ENCODE data around the gene SERPINB2.
"Not testable (repeated sequence)": the region's sequence is repeated elsewhere in the genome, so short reads cannot be mapped to it uniquely, and the experiment has no call there.

Gene SERPINB2

DNA sequence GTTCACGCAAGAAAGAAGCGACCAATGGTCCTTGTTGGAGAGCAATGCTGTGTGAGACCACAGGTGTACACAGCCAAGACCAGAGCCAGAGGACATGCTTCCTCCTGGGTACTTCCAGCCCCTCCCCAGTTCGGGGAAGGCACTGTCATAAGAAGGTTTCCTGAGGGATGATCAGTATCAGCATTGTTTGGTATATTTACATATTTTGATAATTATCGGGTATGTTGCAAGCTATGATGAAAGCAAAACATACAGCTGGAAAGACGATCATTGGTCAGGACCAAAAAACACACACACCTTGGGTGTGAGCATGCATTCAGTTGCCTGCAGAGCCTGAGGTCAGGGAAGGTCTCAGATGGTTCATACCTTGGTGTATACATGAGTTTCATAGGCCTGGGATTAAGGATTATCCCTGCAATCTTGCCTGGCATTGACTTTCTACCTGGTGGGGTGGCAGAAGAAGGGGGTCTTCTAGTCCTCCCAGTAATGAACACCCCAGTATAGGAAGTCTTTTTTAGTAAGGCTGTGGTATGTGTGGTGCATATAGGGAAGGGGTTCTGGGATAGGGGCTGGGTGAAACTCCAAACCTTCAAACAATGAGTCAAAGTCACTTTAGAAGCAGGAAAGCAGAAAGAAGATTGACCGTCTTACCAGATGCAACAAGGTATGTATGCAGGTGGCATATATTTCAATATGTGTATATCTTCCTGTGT, 2.9 kb downstream of the SERPINB2 start:
- DNase-seq, result no peak

GRCh38 chr18:63890950-63891304, 3.4 kb downstream of the SERPINB2 start:
- no peak for DNase-seq

GRCh38 chr18:63892566-63892965, 5.1 kb downstream of the SERPINB2 start:
- no peak for DNase-seq

- DNase-seq, result no peak
These were observed 6.7 kb downstream of the SERPINB2 start for GRCh38 chr18:63894106-63894772.

DNA sequence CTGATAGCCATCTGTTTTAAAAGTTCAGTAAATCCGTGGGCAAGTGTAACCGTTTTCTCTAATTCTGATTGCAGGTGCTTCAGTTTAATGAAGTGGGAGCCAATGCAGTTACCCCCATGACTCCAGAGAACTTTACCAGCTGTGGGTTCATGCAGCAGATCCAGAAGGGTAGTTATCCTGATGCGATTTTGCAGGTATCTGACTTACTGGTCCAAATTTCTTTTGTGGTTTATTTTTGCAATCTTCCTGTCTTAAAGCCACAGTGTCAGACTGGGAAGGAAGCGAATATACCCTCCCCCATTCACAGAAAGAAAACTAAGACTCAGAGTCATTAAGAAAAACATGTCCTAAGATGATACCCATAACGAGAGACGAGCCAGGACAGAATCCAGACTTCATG, 7.7 kb downstream of the SERPINB2 start:
- no peak for DNase-seq

GRCh38 chr18:63897072-63897471, 9.6 kb downstream of the SERPINB2 start:
- DNase-seq, result no peak

DNA sequence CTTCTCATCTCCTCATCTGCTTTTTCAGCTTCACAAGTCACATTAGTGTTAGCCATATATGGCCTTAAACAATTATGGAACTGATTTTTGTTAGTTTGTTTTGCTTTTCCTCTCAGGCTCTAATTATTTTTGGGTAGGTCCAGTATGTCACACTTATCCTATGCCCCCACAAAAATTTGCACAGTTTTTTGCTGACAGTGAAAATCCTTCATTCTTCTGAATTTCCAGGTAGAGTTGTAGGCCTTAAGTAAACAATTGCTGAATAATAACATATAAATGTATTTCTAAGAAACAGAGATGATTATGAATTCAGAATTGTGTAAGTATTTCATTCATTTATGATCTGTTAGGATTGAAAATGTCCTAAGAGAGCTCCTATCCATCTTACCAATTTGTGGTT, 11.7 kb downstream of the SERPINB2 start:
- DNase-seq, result no peak

DNA sequence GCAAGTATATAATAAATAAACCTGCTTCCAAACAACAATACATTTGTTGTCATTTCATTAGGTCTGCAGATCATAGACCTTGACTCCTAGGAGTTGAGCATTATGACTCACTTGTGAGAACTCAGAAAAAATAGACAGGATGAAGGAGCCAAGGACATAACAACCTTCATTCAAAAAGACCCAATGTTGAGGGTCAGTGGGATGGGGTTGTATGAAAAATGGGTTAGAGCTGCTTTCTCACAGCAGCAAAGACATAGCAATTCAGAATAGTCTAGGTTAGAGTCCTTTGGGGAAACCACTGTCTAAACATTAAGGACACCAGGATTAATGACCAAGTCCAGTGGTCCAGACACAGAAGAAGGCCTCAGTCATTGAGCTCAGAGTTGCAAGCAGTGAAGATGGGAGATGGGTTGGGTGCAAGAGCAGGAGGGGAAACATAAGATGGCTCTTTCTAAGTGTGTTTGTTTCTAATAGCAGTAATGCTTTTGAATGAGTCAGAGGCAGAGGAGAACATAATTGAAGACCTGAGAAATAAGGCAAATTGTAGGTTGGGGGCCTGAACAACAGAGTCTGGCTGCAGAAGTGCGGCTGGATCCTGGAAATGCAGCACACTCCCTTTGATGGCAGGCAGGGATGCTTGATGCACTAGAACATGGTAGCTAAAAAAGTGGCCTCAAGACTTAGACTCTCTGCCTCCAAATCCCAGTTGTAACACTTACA, 16.5 kb downstream of the SERPINB2 start:
- no peak for DNase-seq

- DNase-seq, result no peak
These were observed 17.2 kb downstream of the SERPINB2 start for GRCh38 chr18:63904694-63905093.

DNA sequence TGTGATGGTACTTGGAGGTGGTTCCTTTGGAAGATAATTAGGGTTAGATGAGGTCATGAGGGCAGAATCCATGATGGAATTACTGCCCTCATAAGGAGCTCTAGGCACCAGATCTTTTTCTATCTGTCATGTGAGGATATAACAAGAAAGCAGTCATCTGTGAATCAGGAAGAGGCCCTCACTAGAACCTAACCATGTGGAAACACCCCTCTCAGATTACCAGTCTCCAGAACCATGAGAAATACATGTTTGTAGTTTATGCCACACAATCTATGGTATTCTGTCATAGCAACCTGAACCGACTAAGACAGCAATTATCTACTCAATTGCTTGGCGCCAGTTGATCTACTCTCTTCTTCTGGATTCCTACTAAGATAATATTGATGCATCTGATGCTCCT, 17.9 kb downstream of the SERPINB2 start:
- no peak for DNase-seq

DNA sequence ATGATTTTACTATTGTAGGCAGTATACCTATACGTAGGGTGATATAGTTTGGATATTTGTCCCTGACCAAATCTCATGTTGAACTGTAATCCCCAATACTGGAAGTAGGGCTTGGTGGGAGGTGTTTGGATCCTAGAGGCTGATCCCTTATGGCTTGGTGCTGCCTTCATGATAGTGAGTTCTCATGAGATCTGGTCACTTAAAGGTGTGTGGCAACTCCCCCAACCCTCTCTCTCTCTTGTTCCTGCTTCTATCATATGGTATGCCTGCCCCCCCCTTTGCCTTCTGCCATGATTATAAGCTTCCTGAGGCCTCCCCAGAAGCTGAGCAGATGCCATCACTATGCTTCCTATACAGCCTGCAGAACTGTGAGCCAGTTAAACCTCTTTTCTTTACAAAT, 18.6 kb downstream of the SERPINB2 start:
- no peak for DNase-seq

GRCh38 chr18:63907664-63908063, 20.2 kb downstream of the SERPINB2 start, which contains the start of gene SERPINB10:
Gene SERPINB10, plus strand, starts transcription at chr18:63907958. Its CDS starts 7,553 bp downstream, at chr18:63915511.
- DNase-seq, result no peak

- no peak for DNase-seq
These were observed 21.4 kb downstream of the SERPINB2 start for GRCh38 chr18:63908858-63909257.

DNA sequence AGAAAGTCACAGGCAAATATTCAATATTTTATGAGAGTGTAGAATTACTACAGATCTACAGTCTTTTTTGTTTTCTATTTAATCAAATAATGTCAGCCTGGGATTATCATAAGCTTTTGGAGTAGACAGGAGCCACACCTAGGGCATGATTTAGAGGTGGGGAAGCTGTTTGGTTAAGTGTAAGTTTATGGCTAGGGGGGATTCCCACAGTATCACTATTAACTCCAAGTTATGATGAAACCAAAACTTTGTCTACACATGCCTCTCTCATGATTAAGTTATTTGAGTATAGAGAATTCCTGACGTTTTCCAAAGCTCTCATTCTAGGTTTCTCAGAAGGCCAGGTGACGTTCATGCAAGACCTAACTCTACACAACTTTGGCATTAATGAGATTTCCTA, 22.4 kb downstream of the SERPINB2 start:
- no peak for DNase-seq

DNA sequence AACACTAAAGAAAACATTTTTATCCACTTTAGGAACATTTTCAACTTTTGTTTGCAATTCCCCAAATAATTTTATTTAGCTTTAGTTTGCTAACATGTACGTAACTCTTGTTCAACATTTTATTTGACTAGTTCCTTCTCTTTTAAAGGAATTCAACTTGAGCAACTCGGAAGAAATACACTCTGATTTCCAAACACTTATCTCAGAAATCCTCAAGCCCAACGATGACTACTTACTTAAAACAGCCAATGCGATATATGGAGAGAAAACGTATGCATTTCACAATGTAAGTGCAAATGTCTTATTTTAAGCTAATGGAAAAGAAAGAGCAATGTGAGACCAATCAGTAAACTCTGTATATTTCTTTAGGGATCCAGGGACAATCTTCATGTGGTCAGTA, 30.3 kb downstream of the SERPINB2 start:
- DNase-seq, result no peak

GRCh38 chr18:63922049-63922448, 34.5 kb downstream of the SERPINB2 start:
- DNase-seq, result no peak

GRCh38 chr18:63924551-63924950, 37.0 kb downstream of the SERPINB2 start:
- no peak for DNase-seq

- no peak for DNase-seq
These were observed 40.8 kb downstream of the SERPINB2 start for GRCh38 chr18:63928331-63928730.

DNA sequence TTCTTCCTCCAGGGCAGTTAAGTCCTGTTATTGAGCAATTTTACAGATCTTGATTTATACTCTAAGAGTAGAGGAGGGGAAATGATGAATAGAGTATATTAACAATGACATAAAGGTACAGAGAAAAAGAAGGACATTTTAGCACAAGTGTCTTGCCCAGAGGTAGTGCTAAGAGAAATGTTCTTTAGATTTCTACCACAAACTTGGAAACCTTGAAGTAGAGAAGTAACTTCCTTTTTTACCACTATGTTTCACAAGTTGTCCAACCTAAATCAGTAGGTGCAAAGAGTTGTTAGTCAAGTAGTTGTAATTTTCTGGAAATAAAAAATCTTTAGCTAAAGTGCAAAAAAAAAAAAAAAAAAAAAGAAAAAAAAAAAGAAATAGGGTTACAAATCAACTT, 41.9 kb downstream of the SERPINB2 start:
- DNase-seq, result not testable (repeated sequence)

- no peak for DNase-seq
These were observed 43.4 kb downstream of the SERPINB2 start for GRCh38 chr18:63930773-63931354.

DNA sequence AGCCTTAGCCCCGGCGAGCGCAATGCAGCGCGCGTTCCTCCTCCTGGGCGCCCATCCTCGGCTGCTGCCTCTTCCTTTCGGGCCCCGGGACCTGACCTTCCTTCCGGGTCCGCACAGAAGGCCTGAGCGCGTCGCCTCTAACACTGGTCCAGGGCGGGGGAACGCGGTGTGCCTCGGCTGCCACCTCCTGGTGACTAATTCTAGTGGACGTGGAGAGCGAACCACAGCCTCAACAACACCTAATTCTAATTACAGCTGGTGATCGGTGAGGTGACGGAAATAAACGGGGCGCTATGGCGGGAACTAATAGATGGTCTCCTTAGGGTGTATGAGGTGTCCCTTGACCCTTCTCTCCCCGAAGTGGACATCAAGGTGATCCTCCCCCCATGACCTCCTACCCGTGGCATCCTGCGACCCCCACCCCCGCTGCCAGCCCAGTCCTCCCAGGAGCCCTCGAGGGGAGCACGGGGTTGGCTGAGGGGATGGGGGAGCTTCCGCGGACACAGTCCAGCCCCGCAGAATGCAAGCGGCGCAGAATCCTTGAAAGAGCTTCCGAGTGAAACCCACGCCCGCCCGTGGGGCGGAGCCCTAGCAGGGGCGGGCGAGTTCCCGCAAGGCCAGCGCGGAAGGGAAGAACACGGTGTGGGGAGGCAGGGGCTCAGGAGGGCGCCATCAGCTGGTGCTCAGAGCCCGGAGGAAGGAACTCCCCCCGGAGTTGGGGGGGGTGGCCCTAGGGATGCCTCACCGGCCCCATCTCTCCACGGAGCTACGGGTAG, 48.8 kb downstream of the SERPINB2 start:
- DNase-seq, result peak; percentile 80

DNA sequence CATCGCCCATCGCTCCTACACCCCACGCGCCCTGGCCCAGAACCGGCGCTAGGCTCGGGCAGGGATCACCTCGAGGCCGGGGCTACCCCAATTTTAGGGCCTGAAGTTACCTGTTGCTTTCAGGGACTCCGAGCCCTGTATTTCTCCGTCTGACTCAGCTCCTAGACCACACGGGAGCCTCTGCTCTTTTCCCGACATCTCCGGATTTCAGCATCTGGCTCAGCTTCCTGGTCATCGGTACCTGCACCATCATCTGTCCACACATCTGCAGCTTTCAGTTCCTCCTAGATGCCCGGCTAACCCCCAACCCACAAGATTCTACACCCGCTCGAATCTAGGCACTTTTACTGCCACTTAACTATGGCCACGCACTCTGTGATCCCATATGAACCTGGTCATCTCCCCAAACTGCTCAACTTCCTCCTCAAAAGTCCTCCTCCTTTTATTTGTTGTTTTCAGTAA, 49.5 kb downstream of the SERPINB2 start:
- DNase-seq, result no peak

DNA sequence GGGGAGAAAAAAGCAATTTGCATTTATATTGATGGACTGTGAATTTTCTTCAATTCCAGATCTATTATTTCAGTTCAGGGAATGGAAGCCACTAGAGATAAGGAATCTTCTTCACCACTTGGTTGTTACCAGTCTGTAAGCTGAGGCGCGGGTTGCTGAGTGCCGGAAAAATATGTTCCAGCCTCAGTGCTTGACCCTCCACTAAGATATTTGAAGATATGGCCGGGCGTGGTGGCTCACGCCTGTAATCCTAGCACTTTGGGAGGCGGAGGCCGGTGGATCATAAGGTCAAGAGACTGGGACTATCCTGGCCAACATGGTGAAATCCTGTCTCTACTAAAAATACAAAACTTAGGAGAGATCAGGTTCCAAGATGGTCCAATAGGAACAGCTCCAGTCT, 52.5 kb downstream of the SERPINB2 start:
- no peak for DNase-seq

Data from activated CD8-positive, alpha-beta memory T cell treated with anti-CD3 and anti-CD28 coated beads, Interleukin-2, amount 50 U/mL, for 48 hours (primary cell).